IPS DF 6.9 (cell line): ENCODE data around the gene BICD1.
A peak's percentile ranks its signal among the peaks of the same experiment; 100 is the strongest.

ENCODE experiments used
- DNase-seq: peaks from one replicate; pipeline ENCODE4 v3.0.0-alpha.2; 2013; ENCODE audit warnings: low read depth, low spot score
- H3K27ac ChIP-seq: one replicate; pipeline ENCODE4 v1.5.1; 2013; ENCODE audit warnings: low read length, control low read depth
- H3K27me3 ChIP-seq: 2 replicates; pipeline ENCODE4 v1.6.1; 2013; ENCODE audit warnings: mild to moderate bottlenecking, low read length; ENCODE audit not compliant: control insufficient read depth, insufficient read depth
- H3K36me3 ChIP-seq: 2 replicates; pipeline ENCODE4 v1.6.1; 2013; ENCODE audit warnings: low read length; ENCODE audit not compliant: control insufficient read depth, insufficient read depth
- H3K4me1 ChIP-seq: 2 replicates; pipeline ENCODE4 v1.6.1; 2013; ENCODE audit warnings: low read length; ENCODE audit not compliant: control insufficient read depth, insufficient read depth
- H3K4me3 ChIP-seq: 2 replicates; pipeline ENCODE4 v1.5.1; 2013; ENCODE audit warnings: mild to moderate bottlenecking, low read length
- H3K9me3 ChIP-seq: 2 replicates; pipeline ENCODE4 v1.6.1; 2013; ENCODE audit warnings: low read length, inconsistent platforms; ENCODE audit not compliant: control insufficient read depth, insufficient read depth
- WGBS: extraction: QIAGEN DNeasy Blood & Tissue Kit; methylation state at CpG from one replicate; pipeline ENCODE4 v1.1.7; 2013; ENCODE audit warnings: mixed read lengths, missing lambda C conversion rate; ENCODE audit not compliant: insufficient read length, insufficient coverage; 5-methylcytosine and 5-hydroxymethylcytosine counted together

BICD1 gene

GRCh38 chr12:32293808-32294419, 187.3 kb downstream of the BICD1 start:
- Histone ChIP-seq H3K27me3 (no peaks in the 10 kb centered on the region), H3K4me1 (no peaks in the 10 kb centered on the region), H3K9me3 (no peaks in the 10 kb centered on the region), H3K4me3 (no peak overlapping the region), H3K36me3 (no peaks in the 10 kb centered on the region), H3K27ac (no peak overlapping the region)
- WGBS = no CpG with 5 or more reads among the region's 6 CpGs
- no peak for DNase-seq

GRCh38 chr12:32296567-32296966, 189.9 kb downstream of the BICD1 start:
- H3K9me3 ChIP-seq = no peaks in the 10 kb centered on the region
- no peak overlapping the region for H3K4me3 ChIP-seq
- DNase-seq = no peak
- H3K4me1 ChIP-seq = no peaks in the 10 kb centered on the region
- no CpG with 5 or more reads among the region's 4 CpGs for WGBS
- H3K27ac ChIP-seq = no peak overlapping the region
- no peaks in the 10 kb centered on the region for H3K27me3 ChIP-seq
- H3K36me3 ChIP-seq = no peaks in the 10 kb centered on the region

GRCh38 chr12:32298917-32299316, 192.3 kb downstream of the BICD1 start:
- DNase-seq = no peak
- Histone ChIP-seq H3K4me1 (no peaks in the 10 kb centered on the region), H3K4me3 (no peak overlapping the region), H3K36me3 (no peaks in the 10 kb centered on the region), H3K27me3 (no peaks in the 10 kb centered on the region), H3K27ac (no peak overlapping the region), H3K9me3 (no peaks in the 10 kb centered on the region)
- WGBS = no CpG with 5 or more reads among the region's 3 CpGs

GRCh38 chr12:32301216-32301615, 194.6 kb downstream of the BICD1 start:
- no CpG with 5 or more reads among the region's 5 CpGs for WGBS
- Histone ChIP-seq H3K4me1 (no peaks in the 10 kb centered on the region), H3K4me3 (no peak overlapping the region), H3K9me3 (no peaks in the 10 kb centered on the region), H3K27me3 (no peaks in the 10 kb centered on the region), H3K27ac (no peak overlapping the region), H3K36me3 (no peaks in the 10 kb centered on the region)
- no peak for DNase-seq

- Histone ChIP-seq H3K36me3 (no peaks in the 10 kb centered on the region), H3K9me3 (no peaks in the 10 kb centered on the region), H3K27me3 (no peaks in the 10 kb centered on the region), H3K27ac (no peak overlapping the region), H3K4me1 (no peaks in the 10 kb centered on the region), H3K4me3 (no peak overlapping the region)
- DNase-seq = no peak
- no CpG with 5 or more reads among the region's 6 CpGs for WGBS
Observed at GRCh38 chr12:32302218-32303173, 195.8 kb downstream of the BICD1 start.

- Histone ChIP-seq H3K9me3 (no peaks in the 10 kb centered on the region), H3K27me3 (no peaks in the 10 kb centered on the region), H3K4me3 (no peak overlapping the region), H3K4me1 (no peaks in the 10 kb centered on the region), H3K27ac (no peak overlapping the region), H3K36me3 (no peaks in the 10 kb centered on the region)
- no CpG with 5 or more reads among the region's 5 CpGs for WGBS
- no peak for DNase-seq
Observed at GRCh38 chr12:32303174-32303549, 196.5 kb downstream of the BICD1 start.

- H3K4me1 ChIP-seq = no peaks in the 10 kb centered on the region
- H3K27me3 ChIP-seq = no peaks in the 10 kb centered on the region
- no peak overlapping the region for H3K27ac ChIP-seq
- WGBS = no CpG with 5 or more reads among the region's 1 CpG
- no peak for DNase-seq
- H3K36me3 ChIP-seq = no peaks in the 10 kb centered on the region
- no peak overlapping the region for H3K4me3 ChIP-seq
- no peaks in the 10 kb centered on the region for H3K9me3 ChIP-seq
Observed at GRCh38 chr12:32305163-32305562, 198.5 kb downstream of the BICD1 start.

- H3K36me3 ChIP-seq = no peaks in the 10 kb centered on the region
- no peak overlapping the region for H3K4me3 ChIP-seq
- DNase-seq = no peak
- H3K4me1 ChIP-seq = no peaks in the 10 kb centered on the region
- H3K27me3 ChIP-seq = no peaks in the 10 kb centered on the region
- no peaks in the 10 kb centered on the region for H3K9me3 ChIP-seq
- no peak overlapping the region for H3K27ac ChIP-seq
- WGBS = no CpG with 5 or more reads among the region's 3 CpGs
Observed at GRCh38 chr12:32307326-32307725, 200.7 kb downstream of the BICD1 start.

GRCh38 chr12:32309811-32310736, 203.4 kb downstream of the BICD1 start:
- Histone ChIP-seq H3K36me3 (no peaks in the 10 kb centered on the region), H3K27ac (no peak overlapping the region), H3K4me1 (no peaks in the 10 kb centered on the region), H3K9me3 (no peaks in the 10 kb centered on the region), H3K27me3 (no peaks in the 10 kb centered on the region), H3K4me3 (no peak overlapping the region)
- no CpG with 5 or more reads among the region's 10 CpGs for WGBS
- DNase-seq = no peak

- no peaks in the 10 kb centered on the region for H3K27me3 ChIP-seq
- H3K9me3 ChIP-seq = no peaks in the 10 kb centered on the region
- no peak overlapping the region for H3K4me3 ChIP-seq
- WGBS = no CpG with 5 or more reads among the region's 2 CpGs
- no peak overlapping the region for H3K27ac ChIP-seq
- H3K36me3 ChIP-seq = no peaks in the 10 kb centered on the region
- no peaks in the 10 kb centered on the region for H3K4me1 ChIP-seq
- DNase-seq = peak; percentile 9
Observed at GRCh38 chr12:32312049-32312670, 205.5 kb downstream of the BICD1 start.
